AG09319 (cell line): Measurements from ENCODE around the gene CCDC88A.
A peak's percentile ranks its signal among the peaks of the same experiment; 100 is the strongest.

Source experiments
- DNase-seq: peaks from one replicate; pipeline ENCODE4 v3.0.0-alpha.2; 2010; ENCODE audit warnings: low read depth; ENCODE audit errors: extremely low read depth
- TF ChIP-seq, protein P1 (sequence below): IDR thresholded peaks from 2 replicates; pipeline ENCODE4 v1.5.1; 2011; ENCODE audit warnings: low read depth, mild to moderate bottlenecking, inconsistent platforms, low read length, moderate library complexity

Gene CCDC88A

DNA sequence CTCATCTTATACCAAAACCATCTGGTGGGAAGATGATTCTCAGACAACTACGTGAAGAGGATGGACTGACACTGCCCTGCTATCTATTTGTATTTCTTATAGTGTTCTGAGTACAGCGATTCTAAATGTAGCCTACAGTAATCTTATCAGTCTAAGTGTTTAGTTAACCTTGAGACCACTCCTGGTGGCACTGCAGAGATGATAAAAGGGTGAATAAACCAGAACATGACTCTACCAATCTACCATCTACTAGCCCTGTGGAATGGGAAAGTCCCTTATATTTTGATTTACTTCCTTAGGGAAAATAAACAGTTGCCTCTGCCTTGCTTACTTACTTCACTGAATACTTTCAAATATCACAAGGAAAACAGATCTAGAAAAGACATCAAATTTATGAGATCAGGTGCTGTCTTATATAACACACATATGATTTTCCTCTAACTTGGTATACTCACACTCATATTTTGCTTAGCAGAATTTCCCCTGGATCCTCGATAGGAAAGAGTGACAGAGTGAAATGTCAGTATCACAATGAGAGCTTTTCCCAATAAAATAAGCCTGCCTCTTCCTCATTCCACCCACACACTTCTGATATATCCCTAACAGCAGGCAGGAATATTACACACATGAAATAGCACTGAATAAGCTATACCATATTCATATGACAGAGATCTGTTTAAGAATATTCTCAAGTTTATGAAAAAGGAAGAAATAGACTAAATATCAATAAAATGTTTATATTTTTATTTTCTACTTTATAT is 92.0 kb downstream of the CCDC88A start:
- TF ChIP-seq, protein P1, sequence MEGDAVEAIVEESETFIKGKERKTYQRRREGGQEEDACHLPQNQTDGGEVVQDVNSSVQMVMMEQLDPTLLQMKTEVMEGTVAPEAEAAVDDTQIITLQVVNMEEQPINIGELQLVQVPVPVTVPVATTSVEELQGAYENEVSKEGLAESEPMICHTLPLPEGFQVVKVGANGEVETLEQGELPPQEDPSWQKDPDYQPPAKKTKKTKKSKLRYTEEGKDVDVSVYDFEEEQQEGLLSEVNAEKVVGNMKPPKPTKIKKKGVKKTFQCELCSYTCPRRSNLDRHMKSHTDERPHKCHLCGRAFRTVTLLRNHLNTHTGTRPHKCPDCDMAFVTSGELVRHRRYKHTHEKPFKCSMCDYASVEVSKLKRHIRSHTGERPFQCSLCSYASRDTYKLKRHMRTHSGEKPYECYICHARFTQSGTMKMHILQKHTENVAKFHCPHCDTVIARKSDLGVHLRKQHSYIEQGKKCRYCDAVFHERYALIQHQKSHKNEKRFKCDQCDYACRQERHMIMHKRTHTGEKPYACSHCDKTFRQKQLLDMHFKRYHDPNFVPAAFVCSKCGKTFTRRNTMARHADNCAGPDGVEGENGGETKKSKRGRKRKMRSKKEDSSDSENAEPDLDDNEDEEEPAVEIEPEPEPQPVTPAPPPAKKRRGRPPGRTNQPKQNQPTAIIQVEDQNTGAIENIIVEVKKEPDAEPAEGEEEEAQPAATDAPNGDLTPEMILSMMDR = no peak
- no peak for DNase-seq

DNA sequence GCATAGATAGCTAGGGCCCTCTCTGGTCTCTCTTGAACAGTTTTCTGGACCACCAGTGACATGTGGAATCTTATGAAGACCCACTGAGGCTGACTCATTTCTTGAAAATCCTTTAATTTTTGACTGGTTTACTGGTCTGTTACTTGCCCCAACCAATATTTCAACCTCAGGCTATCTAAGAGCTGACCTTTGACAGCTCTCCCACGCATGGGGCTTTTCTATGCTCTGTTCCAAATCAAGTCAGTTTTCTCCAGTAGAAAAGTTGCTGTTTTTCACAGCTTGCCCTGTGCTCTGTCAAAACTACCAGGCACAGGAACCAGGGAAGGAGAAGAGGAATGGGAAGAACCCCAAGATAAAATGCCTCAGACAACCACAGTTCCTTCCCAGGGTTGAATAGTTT is 104.7 kb downstream of the CCDC88A start:
- no peak for DNase-seq
- TF ChIP-seq, protein P1 = no peak

DNA sequence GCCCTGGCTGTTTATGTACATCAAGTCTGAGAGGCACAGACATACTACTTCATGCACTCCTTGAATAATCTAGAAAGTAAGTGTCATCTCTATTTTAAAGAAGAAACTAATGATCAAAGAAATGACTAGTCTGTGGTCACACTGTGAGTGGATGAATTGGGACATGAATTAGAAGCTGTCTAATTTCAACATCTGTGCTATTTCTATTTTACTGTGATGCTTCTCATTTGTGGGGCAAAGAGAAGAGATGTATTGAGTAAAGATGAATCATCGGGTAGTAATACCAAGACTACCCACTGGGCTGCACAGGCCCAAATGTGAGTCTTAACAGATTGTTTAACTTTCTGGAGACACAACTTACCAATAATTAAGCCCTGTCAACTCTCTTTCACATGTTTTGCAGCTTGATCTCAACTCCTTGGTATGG is 108.2 kb downstream of the CCDC88A start:
- TF ChIP-seq, protein P1 = peak; percentile 23
- no peak for DNase-seq

DNA sequence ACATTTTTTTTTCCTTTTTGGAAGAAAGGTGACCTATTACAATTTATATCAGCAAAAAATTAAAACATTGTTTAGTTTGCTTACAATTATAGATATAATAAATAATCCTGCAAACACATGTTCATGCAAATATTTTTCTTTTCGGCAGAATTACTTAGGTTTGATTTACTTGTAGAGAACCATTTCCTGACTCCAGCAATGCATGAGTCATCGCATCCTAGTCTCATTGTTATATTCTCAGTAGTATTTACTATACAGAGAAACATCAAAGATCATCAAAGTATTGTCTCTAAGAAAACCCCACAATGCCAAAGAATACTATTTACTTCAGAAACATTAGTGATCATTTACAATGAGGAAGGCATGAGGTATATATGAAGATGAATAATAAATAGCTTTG is 110.2 kb downstream of the CCDC88A start:
- no peak for DNase-seq

DNA sequence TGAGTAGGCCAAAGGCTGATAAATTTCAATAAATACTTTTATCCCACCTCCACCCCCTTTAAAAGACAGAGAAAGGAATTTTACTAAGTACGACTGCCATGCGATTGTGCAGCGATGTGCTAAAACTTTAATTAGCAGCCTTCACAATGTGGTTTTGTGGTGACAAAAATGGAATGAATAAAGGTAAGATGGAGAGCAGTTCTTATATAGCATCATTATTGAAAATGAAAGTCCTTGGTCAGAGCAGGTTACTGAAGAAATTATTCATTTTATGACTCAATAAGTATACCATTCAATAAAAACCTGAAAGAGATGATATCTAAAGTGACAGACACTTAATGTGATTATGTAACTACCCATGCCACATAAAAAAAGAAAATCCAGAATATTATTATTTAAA is 117.4 kb downstream of the CCDC88A start:
- DNase-seq = no peak

More for the DNA sequence above, 110.2 kb downstream of the CCDC88A start:
- TF ChIP-seq, protein P1 = no peak

DNA sequence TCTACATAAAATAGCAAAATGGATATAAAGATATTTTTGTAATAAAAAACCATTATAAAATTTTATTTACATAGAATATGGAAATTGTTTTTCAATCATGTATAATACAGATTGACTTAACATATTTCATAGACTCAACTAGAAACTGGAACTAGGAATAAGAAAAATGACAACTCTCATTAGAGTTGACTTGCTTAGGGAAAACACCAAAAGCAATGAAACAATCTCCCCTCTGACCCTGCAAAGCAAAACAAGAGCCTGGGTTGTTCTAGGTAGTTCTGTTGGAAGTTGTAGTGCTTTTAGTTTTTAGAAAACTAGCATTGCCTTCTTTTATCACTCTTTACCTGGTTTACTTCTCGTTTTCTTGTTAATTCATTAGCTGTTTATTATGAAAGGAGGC is 118.4 kb downstream of the CCDC88A start:
- TF ChIP-seq, protein P1 = no peak
- DNase-seq = no peak

More for the DNA sequence above, 117.4 kb downstream of the CCDC88A start:
- TF ChIP-seq, protein P1 = no peak

DNA sequence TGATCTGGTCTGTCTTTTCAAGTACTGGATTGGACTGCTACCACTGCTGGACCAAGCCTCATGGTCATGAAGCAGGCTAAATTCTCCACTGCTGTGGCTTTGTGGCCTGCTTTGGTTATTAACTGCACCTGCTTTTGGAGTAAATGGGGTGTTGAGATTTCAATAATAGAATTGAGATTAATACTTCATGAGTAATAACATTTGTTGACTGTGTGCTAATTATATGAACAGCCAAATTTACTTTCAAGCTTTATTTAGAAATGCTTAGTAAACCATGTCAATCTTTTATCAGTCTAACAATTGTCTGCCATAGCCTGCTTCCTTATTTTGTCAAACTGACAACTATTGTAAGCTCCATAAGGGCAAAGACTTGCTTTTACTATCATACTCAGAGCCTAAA is 123.3 kb downstream of the CCDC88A start:
- TF ChIP-seq, protein P1 = no peak
- DNase-seq = no peak
